ENCODE measurements around the gene GRK2. TPM values are rescaled to one million over a fixed set of nuclear protein-coding genes. Genes with fewer than 3 reads are reported as not detected.

The GRK2 gene
- total and polyA plus RNA-seq, 9 of the 15 experiments (the other 6 are each of a cell fraction or from before 2014, with no cell fraction given), result 0.24 to 95.8 (median 56.5) TPM

DNA sequence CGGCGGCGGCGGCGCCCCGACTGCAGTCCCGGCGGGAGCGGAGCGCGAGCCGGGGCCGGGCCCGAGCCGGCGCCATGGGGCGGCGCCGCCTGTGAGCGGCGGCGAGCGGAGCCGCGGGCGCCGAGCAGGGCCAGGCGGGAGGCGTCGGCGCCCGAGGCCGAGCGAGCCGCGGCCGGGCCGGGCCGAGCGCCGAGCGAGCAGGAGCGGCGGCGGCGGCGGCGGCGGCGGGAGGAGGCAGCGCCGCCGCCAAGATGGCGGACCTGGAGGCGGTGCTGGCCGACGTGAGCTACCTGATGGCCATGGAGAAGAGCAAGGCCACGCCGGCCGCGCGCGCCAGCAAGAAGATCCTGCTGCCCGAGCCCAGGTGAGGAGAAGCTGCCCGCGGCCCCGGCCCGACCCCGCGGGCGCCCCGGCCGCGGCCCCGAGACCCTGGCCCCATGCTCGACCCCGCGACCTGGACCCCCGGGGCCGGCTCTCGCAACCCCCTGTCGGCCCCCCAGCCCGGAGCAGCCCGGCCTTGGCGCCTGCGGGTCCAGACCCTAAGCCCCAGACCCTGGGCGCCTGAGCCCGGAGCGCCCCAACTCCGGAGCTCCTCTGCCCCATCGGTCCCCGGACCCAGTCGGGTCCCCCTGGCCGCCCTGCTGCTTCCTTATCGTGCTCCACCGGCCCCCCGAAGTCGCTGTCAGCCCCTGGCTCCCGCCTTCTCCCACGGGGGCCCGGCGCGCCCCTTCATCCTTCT is at the start of gene GRK2 (continued):
- TF ChIP-seq ZNF124 (CRISPR knock-in tag; IDR thresholded peaks at IDR 0.05) (no peak), JUN (IDR thresholded peaks at IDR 0.05; ENCODE audit: borderline replicate concordance, low read depth, low read length) (no peak), JUN (CRISPR knock-in tag; IDR thresholded peaks at IDR 0.05; ENCODE audit: borderline replicate concordance) (no peak), RBM14 (IDR thresholded peaks at IDR 0.05; ENCODE audit: borderline replicate concordance, insufficient read depth, low read depth, low read length) (no peak), PPARD (CRISPR knock-in tag; IDR thresholded peaks at IDR 0.05) (no peak), ZBTB7A (IDR thresholded peaks at IDR 0.05; ENCODE audit: borderline replicate concordance, control insufficient read depth, low read depth, low read length) (peak; percentile 59; the same call in 1 of the 2 replicates), LEF1 (IDR thresholded peaks at IDR 0.05) (no peak), HMGN3 (IDR thresholded peaks at IDR 0.05; ENCODE audit: borderline replicate concordance, extremely low read depth, insufficient read length, low read depth, low read length) (peak; percentile 61), TBP (optimal IDR thresholded peaks at IDR 0.05; ENCODE audit: low read depth, low read length) (peak; percentile 33), FOXJ3 (CRISPR knock-in tag; IDR thresholded peaks at IDR 0.05) (no peak), ZNF77 (CRISPR knock-in tag; IDR thresholded peaks at IDR 0.05) (no peak), SIN3A (IDR thresholded peaks at IDR 0.05; ENCODE audit: borderline replicate concordance in 2 of 2, control insufficient read depth in 1 of 2, low read depth in 2 of 2, low read length in 2 of 2) (peak in 1 of 2 experiments; percentile 50; a peak in 1 of 4 replicates), POLR2G (IDR thresholded peaks at IDR 0.05; ENCODE audit: low read depth, low read length) (peak; percentile 49; the same call in 1 of the 2 replicates)
- TF ChIP-seq, protein P1, sequence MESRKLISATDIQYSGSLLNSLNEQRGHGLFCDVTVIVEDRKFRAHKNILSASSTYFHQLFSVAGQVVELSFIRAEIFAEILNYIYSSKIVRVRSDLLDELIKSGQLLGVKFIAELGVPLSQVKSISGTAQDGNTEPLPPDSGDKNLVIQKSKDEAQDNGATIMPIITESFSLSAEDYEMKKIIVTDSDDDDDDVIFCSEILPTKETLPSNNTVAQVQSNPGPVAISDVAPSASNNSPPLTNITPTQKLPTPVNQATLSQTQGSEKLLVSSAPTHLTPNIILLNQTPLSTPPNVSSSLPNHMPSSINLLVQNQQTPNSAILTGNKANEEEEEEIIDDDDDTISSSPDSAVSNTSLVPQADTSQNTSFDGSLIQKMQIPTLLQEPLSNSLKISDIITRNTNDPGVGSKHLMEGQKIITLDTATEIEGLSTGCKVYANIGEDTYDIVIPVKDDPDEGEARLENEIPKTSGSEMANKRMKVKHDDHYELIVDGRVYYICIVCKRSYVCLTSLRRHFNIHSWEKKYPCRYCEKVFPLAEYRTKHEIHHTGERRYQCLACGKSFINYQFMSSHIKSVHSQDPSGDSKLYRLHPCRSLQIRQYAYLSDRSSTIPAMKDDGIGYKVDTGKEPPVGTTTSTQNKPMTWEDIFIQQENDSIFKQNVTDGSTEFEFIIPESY (CRISPR knock-in tag; IDR thresholded peaks at IDR 0.05), result no peak

All from K562 (cell line).